GM19099 (cell line): ENCODE data around the gene MYBPC2.

ENCODE experiments used
- POLR2A ChIP-seq: IDR thresholded peaks from 3 replicates; pipeline ENCODE4 v1.6.1; 2011; ENCODE audit warnings: low read depth; ENCODE audit not compliant: insufficient read length; ENCODE audit errors: extremely low read depth

Gene MYBPC2

DNA sequence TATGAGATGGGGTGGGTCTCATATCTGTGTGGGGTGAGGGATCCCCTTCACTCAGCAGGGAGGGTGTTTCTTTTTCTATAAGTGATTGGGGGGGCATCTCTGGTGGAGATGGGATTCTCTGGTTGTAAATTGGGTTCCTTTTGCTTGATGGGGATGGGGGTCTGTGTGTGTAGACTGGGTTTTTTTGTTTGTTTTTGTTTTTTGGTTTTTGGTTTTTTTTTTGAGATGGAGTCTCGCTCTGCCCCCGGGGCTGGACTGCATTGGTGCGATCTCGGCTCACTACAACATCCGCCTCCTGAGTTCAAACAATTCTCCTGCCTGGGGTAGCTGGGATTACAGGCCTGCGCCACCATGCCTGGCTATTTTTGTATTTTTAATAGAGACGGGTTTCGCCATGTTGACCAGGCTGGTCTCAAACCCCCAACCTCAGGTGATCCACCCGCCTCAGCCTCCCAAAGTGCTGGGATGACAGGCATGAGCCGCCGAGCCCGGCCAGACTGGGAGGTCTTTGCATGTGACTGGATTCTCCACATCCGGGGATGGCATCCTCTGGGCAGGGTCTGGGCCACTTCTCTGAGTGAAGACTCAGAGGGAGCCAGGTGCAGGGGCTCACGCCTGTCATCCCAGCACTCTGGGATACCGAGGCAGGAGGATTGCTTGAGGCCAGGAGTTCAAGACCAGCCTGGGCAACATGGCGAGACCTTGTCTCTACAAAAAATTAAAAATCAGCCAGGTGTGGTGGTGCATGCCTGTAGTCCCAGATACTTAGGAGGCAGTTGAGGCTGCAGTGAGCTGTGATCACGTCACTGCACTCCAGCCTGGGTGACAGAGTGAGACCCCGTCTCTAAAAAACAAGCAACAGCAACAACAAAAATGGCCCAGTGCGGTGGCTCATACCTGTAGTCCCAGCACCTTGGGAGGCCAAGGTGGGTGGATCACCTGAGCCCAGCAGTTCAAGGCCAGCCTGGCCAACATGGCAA lies 799 bp downstream of the MYBPC2 start:
- TF ChIP-seq POLR2A, result no peak

DNA sequence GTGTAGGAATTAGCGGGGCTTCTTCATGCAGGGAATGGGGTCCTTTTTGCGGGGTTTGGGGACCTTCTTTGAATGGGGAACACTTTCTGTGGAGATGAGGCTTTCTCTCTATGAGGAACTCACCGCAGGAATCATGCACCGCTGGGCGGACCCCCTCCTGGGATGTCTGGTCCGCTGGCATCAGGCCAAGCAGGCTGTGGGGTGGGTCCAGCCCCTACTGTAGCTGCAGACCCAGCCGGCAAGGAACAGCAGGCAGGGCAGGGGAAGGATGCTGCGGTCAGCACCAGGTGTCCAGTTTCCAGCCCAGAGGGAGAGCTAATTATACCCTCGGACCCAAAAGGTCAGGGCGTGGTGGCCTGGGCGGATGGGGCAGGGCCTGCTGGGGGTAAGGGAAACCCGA lies 1.8 kb downstream of the MYBPC2 start:
- no peak for TF ChIP-seq POLR2A

GRCh38 chr19:50435221-50435620 lies 2.5 kb downstream of the MYBPC2 start:
- TF ChIP-seq POLR2A, result no peak

GRCh38 chr19:50435627-50436026 lies 2.9 kb downstream of the MYBPC2 start:
- TF ChIP-seq POLR2A, result no peak

DNA sequence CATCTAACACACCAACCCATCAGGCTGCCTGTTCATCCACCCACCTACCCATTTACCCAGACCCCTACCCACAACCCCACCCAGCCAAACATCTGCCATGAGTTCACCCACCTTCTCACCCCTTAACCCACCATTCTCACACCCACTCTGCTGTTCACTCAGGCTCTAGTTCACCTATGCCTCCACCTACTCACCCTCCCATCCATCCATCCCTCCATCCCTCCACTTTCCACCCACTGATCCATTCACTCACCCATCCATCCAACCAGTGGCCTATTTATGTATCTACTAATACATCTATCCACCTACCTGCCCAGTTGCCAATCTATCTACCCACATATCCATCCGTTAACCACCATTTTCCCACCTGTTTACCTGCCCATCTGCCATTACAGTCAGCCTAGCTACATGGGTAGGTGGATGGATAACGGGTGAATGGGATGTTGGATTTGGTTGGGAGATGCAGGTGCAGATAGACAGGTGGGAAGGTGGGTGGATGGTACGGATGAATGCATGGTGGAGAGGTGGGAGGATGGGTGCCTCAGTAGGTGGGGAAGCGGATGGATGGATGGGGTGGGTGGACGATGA lies 5.3 kb downstream of the MYBPC2 start:
- no peak for TF ChIP-seq POLR2A

DNA sequence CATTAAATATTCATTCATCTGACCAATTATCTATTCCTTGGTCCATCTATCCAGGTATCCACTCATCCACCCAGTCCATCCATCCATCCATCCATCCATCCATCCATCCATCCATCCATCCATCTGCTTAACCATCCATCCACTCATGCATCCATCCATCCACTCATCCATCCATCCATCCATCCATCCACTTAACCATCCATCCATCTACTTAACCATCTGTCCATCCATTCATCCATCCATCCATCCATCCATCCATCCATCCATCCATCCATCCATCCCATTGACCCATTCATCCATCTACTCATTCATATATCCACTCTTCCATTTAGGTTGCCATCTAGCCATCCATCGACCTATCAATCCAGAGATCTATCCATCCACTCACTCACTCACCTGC lies 11.4 kb downstream of the MYBPC2 start:
- TF ChIP-seq POLR2A, result no peak

DNA sequence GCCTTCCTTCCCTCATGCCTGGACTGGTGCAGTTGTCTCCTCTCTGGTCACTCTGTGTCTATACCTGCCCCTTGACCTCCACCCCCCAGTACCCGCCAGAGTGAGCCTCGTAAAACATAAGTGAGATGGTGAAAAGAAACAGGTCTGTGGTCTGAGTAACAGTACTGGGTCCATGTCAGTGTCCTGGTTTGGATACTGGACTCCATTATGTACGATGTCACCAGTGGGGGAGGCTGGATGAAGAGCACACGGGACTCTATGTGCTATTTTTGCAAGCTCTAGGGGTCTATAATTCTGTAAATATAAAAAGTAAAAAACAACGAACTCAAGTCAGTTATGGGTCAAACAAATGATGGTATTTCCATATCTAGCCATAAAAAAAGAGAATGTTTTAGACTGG lies 14.4 kb downstream of the MYBPC2 start:
- no peak for TF ChIP-seq POLR2A

DNA sequence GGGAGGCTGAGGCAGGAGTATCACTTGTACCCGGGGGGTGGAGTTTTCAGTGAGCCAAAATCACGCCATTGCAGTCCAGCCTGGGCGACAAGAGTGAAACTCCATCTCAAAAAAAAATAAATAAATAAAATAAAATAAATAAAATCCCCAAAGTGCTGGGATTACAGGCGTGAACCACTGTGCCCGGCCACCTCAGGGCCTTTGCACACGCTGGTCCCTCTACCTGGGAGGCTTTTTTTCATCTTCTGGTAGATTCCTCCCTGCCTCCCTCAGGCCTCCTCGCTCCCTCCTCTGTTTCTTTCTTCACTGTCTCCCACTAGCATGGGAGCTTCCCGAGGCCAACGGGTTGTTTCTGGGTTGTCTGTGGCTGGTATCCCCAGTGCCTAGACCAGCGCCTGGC lies 15.1 kb downstream of the MYBPC2 start:
- no peak for TF ChIP-seq POLR2A

GRCh38 chr19:50449236-50449899 lies 16.7 kb downstream of the MYBPC2 start:
- TF ChIP-seq POLR2A, result no peak

GRCh38 chr19:50450369-50451222 lies 17.9 kb downstream of the MYBPC2 start:
- no peak for TF ChIP-seq POLR2A

GRCh38 chr19:50451223-50451534 lies 18.5 kb downstream of the MYBPC2 start:
- no peak for TF ChIP-seq POLR2A

- no peak for TF ChIP-seq POLR2A
These were observed 20.6 kb downstream of the MYBPC2 start for GRCh38 chr19:50453243-50453642.

- TF ChIP-seq POLR2A, result no peak
These were observed 23.3 kb downstream of the MYBPC2 start for GRCh38 chr19:50455992-50456391.

GRCh38 chr19:50457300-50457699 lies 24.6 kb downstream of the MYBPC2 start:
- TF ChIP-seq POLR2A, result no peak

DNA sequence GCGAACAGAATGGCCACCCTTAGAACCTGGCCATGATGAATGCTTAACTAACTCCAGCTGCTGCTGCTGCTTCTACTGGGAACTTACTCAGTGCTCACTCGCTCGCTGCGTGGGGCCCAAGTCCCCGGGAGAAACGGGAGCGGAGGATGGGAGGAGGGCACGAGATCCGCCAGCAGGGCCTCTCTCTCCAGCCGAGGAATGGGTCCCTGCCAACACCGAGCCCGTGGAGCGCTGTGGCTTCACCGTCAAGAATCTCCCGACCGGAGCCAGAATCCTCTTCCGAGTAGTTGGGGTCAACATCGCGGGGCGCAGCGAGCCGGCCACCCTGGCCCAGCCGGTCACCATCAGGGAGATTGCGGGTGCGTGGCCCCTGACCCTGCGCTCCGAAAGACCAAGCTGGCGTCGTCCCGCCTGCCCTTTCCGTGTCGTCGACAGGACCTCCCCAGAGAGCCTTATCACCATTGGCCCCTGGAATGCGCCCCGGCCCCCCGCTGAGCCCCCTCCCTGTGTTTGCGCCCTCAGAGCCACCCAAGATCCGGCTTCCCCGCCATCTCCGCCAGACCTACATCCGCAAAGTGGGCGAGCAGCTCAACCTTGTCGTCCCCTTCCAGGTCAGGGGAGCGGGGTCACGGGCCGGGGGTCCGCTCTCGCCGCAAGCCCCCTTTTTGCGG lies 25.8 kb downstream of the MYBPC2 start:
- TF ChIP-seq POLR2A, result no peak

GRCh38 chr19:50459067-50459456 lies 26.4 kb downstream of the MYBPC2 start:
- TF ChIP-seq POLR2A, result no peak
